Vagina (tissue), 2 donors: ENCODE data around the gene CELF4.

Experiments
- POLR2A ChIP-seq, 2 donors: fragments of 450-650 bp; IDR thresholded peaks; one replicate each; pipeline ENCODE4 v1.6.1; 2017; ENCODE audit warnings: antibody characterized with exemption in 2 of 2, mild to moderate bottlenecking in 2 of 2, moderate library complexity in 2 of 2
- POLR2AphosphoS5 ChIP-seq, 2 donors: sonication (generic); formaldehyde crosslinking; IDR thresholded peaks; one replicate each; pipeline ENCODE4 v1.9.0; 2017; ENCODE audit warnings: antibody characterized with exemption in 2 of 2, mild to moderate bottlenecking in 2 of 2, low read depth in 1 of 2; ENCODE audit not compliant: insufficient read depth in 1 of 2
- TF ChIP-seq, protein P1 (sequence below), 3 experiments: fragments of 450-650 bp in 2 of 3; fragments of 200-600 bp in 1 of 3; sonication (generic) in 1 of 3; IDR thresholded peaks; one replicate each; pipeline ENCODE4 v1.5.1; 2017 to 2019; ENCODE audit warnings: antibody characterized with exemption in 3 of 3, mild to moderate bottlenecking in 2 of 3, moderate library complexity in 2 of 3

DNA sequence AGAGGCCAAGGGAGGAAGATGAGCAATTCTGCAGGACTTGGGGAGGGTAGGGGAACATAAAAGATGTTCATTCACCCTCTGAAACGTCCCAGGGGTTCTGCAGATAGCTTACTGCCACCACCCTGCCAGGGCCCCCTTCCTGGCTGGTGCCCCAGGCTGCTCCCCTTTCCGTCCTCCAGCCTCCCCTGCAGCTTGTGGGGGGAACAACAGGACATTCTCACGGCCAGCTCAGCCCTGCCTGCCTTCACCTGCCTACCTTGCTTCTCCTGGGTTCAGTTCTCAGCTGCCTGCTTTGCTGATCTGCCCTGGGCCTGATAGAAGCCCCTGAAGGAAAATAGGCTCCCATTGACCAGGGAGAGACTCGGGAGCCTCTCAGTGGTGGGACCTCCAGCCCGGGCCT is 251.1 kb downstream of the CELF4 start:
- TF ChIP-seq POLR2A (IDR thresholded peaks at IDR 0.05) (no peak), POLR2AphosphoS5 (IDR thresholded peaks at IDR 0.05; ENCODE audit: insufficient read depth in 1 of 2, low read depth in 1 of 2) (no peak)
- TF ChIP-seq, protein P1, sequence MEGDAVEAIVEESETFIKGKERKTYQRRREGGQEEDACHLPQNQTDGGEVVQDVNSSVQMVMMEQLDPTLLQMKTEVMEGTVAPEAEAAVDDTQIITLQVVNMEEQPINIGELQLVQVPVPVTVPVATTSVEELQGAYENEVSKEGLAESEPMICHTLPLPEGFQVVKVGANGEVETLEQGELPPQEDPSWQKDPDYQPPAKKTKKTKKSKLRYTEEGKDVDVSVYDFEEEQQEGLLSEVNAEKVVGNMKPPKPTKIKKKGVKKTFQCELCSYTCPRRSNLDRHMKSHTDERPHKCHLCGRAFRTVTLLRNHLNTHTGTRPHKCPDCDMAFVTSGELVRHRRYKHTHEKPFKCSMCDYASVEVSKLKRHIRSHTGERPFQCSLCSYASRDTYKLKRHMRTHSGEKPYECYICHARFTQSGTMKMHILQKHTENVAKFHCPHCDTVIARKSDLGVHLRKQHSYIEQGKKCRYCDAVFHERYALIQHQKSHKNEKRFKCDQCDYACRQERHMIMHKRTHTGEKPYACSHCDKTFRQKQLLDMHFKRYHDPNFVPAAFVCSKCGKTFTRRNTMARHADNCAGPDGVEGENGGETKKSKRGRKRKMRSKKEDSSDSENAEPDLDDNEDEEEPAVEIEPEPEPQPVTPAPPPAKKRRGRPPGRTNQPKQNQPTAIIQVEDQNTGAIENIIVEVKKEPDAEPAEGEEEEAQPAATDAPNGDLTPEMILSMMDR (IDR thresholded peaks at IDR 0.05), result no peak
